Breast epithelium (tissue), 3 donors: ENCODE measurements around the gene CASKIN2.

ENCODE experiments used
- POLR2A ChIP-seq: fragments of 450-650 bp; IDR thresholded peaks from one replicate; pipeline ENCODE4 v1.6.1; 2016; ENCODE audit warnings: antibody characterized with exemption, mild to moderate bottlenecking, moderate library complexity
- POLR2AphosphoS5 ChIP-seq, 3 donors: sonication (generic); formaldehyde crosslinking; IDR thresholded peaks; one replicate each; pipeline ENCODE4 v1.6.1; 2017; ENCODE audit warnings: antibody characterized with exemption in 3 of 3
- TF ChIP-seq, protein P1 (sequence below), 3 donors: fragments of 450-650 bp; IDR thresholded peaks; one replicate each; pipeline ENCODE4 v1.5.1; 2016 to 2017; ENCODE audit warnings: antibody characterized with exemption in 3 of 3, mild to moderate bottlenecking in 3 of 3, moderate library complexity in 3 of 3

DNA sequence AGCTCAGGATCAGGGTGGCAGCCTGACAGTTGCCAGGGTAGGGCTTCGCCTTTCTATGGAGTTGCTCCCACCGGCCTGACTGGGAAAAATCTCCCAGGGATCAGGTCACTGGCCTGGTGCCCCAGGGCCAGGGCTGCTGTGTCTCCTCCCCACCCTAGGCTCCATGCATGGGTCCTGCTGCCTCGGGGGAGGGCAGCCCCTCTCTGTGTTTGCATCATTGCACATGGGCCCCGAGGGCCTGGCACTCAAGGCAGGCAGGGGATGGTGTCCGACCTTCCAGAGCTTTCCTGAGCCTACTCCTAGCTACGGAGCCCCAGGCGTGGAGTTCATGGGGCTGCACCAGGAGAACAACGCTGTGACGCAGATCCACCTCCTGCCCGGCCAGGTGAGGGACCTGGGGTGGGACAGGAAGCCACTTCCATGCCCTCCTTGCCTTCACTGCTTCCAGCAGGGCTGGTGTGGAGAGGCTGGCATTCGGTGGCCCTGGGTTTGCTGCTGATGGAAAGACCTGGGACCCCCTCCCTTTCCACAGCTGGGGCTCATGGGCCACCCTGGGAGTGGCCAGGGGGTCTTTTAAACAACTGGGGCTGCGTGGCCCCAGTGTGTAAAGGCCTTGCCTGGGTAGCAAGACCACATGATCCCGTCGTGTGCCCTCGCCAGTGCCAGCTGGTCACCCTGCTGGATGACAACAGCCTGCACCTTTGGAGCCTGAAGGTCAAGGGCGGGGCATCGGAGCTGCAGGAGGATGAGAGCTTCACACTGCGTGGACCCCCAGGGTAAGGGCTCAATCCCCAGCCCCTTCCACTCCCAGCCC, 42.7 kb upstream of the CASKIN2 start:
- TF ChIP-seq, protein P1, sequence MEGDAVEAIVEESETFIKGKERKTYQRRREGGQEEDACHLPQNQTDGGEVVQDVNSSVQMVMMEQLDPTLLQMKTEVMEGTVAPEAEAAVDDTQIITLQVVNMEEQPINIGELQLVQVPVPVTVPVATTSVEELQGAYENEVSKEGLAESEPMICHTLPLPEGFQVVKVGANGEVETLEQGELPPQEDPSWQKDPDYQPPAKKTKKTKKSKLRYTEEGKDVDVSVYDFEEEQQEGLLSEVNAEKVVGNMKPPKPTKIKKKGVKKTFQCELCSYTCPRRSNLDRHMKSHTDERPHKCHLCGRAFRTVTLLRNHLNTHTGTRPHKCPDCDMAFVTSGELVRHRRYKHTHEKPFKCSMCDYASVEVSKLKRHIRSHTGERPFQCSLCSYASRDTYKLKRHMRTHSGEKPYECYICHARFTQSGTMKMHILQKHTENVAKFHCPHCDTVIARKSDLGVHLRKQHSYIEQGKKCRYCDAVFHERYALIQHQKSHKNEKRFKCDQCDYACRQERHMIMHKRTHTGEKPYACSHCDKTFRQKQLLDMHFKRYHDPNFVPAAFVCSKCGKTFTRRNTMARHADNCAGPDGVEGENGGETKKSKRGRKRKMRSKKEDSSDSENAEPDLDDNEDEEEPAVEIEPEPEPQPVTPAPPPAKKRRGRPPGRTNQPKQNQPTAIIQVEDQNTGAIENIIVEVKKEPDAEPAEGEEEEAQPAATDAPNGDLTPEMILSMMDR (IDR thresholded peaks at IDR 0.05): no peak
- TF ChIP-seq POLR2A: no peak
- no peak for TF ChIP-seq POLR2AphosphoS5 (IDR thresholded peaks at IDR 0.05)
